SJSA1 (cell line): Measurements from ENCODE around the gene BICDL2. TPM values are rescaled to one million over a fixed set of nuclear protein-coding genes. Genes with fewer than 3 reads are reported as not detected.
"Not testable (repeated sequence)": the region's sequence is repeated elsewhere in the genome, so short reads cannot be mapped to it uniquely, and the experiment has no call there.

Source experiments
- DNase-seq, 2 experiments: peaks; one replicate each; pipeline ENCODE4 v3.0.0-alpha.2; 2015 to 2020; ENCODE audit warnings: low spot score in 2 of 2, low read depth in 1 of 2
- H3K27ac ChIP-seq: fragments of 250-450 bp; sonication (Bioruptor Pico); 2 replicates; pipeline ENCODE4 v1.5.1; 2020; ENCODE audit warnings: mild to moderate bottlenecking, moderate library complexity
- H3K27me3 ChIP-seq: fragments of 250-450 bp; sonication (Bioruptor Pico); replicated peaks from 2 replicates; pipeline ENCODE4 v1.5.1; 2020; ENCODE audit warnings: mild to moderate bottlenecking, moderate library complexity
- H3K36me3 ChIP-seq: fragments of 250-450 bp; sonication (Bioruptor Pico); 2 replicates; pipeline ENCODE4 v1.5.1; 2020; ENCODE audit warnings: mild to moderate bottlenecking
- H3K4me1 ChIP-seq: fragments of 250-450 bp; sonication (Bioruptor Pico); replicated peaks from 2 replicates; pipeline ENCODE4 v1.6.1; 2021; ENCODE audit warnings: mild to moderate bottlenecking
- H3K4me3 ChIP-seq: fragments of 250-450 bp; sonication (Bioruptor Pico); 2 replicates; pipeline ENCODE4 v1.5.1; 2020; ENCODE audit warnings: mild to moderate bottlenecking
- H3K9me3 ChIP-seq: fragments of 250-450 bp; sonication (Bioruptor Pico); replicated peaks from 2 replicates; pipeline ENCODE4 v1.5.1; 2020; ENCODE audit warnings: mild to moderate bottlenecking
- total RNA-seq: library from RNA; depleted of rRNA; stranded (reverse); fragments of >200 nt; shearing (Covaris generic); gene quantifications from 2 replicates; pipeline ENCODE4 v1.2.3, GENCODE V29; 2014; rRNA removed

BICDL2 gene
- total RNA-seq = not detected in 2 replicates

DNA sequence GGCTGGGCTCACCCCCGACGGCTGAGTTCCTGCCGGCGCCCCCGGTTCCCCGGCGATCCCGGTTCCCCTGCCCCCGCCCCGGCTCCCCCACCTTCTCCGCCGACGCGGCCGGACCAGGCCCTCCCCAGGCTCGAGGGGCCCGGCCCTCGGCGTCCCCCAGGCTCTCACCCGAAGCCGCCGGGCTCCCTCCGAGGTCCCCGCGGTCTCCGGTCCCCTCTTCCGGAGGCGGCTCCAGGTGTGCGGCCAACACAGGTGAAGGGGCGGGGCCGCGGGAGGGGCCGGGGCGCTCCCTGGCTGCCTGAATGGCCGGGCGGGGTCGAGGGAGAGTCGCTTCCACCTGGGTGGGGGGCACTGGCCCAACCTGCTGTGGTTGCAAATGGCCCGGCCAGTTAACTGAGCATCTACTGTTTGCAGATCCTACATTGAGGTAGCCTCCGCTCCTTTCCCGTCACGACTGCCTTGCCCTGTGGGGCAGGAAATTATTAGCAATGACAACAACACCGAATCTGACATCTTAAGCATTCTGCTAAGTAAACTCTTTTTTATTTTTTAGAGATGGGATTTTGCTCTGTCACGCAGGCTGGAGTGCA is at the start of gene BICDL2:
Gene BICDL2 (minus strand): TSS at position 219 of the 590 bp plus-strand sequence. CDS start 1,448 bp downstream, outside the sequence.
- Histone ChIP-seq H3K27ac (no peak within 1 kb of the TSS), H3K27me3 (peaks cover 73% of the 10 kb centered on the region), H3K9me3 (no peaks in the 10 kb centered on the region)

DNA sequence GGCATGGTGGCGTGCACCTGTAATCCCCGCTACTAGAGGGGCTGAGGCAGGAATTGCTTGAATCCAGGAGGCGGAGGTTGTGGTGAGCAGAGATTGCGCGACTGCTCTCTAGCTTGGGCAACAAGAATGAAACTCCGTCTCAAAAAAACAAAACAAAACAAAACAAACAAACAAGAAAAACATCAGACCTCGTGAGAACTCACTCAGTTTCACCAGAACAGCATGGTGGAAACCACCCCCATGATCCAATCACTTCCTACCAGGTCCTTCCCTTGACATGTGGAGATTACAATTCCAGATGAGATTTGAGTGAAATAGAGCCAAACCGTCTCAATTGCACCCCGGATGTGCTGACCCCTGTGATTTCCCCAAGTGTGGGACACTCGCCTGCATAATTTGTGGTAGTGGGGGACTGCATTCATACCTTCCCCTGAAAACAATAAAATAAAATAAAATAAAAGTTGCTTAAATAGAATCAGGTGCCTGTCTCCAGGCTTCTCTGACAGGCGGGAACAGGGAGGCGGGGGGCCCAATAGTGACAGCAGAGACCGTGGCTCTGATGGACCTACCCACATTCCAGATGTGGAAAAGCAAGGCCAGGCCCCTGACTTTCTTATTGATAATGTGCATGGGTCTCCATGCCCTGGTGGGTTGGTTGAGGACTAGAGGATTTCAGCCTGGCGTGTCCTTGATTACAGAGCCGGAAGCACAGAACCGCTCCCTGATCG is 49.3 kb upstream of the BICDL2 start:
- Histone ChIP-seq H3K4me3 (no peak overlapping the region), H3K27me3 (0 out of 2 replicates have a peak, but pooled peaks cover 3% of the 10 kb centered on the region), H3K27ac (no peak overlapping the region), H3K4me1 (no peaks in the 10 kb centered on the region), H3K9me3 (no peaks in the 10 kb centered on the region), H3K36me3 (no peaks in the 10 kb centered on the region)
- DNase-seq = no peak

More for the DNA sequence above, at the start of gene BICDL2:
- Histone ChIP-seq H3K36me3 (no peaks in the 10 kb centered on the region), H3K4me3 (no peak within 1 kb of the TSS), H3K4me1 (no peaks in the 10 kb centered on the region)
- DNase-seq = no peak

GRCh38 chr16:3084969-3085670 is 48.4 kb upstream of the BICDL2 start:
- no peak for DNase-seq
- no peak overlapping the region for H3K27ac ChIP-seq
- no peaks in the 10 kb centered on the region for H3K4me1 ChIP-seq
- 0 out of 2 replicates have a peak, but pooled peaks cover 3% of the 10 kb centered on the region for H3K27me3 ChIP-seq
- H3K9me3 ChIP-seq = no peaks in the 10 kb centered on the region
- H3K4me3 ChIP-seq = no peak overlapping the region
- no peaks in the 10 kb centered on the region for H3K36me3 ChIP-seq

DNA sequence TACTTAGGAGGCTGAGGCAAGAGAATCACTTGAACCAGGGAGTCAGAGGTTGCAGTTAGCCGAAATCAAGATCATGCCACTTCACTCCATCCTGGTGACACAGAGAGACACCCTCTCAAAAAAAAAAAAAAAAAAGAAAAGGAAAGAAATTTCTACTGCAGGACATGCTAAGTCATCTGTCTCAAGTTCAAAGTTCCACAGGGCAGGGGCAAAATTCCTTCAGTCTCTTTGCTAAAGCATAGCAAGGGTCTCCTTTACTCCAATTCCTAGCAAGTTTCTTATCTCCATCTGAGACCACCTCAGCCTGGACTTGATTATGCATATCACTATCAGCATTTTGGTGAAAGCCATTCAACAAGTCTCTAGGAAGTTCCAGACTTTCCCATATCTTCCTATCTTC is 47.7 kb upstream of the BICDL2 start:
- Histone ChIP-seq H3K27ac (no peak overlapping the region), H3K9me3 (no peaks in the 10 kb centered on the region), H3K27me3 (0 out of 2 replicates have a peak, but pooled peaks cover 3% of the 10 kb centered on the region), H3K4me1 (no peaks in the 10 kb centered on the region), H3K4me3 (no peak overlapping the region), H3K36me3 (no peaks in the 10 kb centered on the region)
- no peak for DNase-seq

DNA sequence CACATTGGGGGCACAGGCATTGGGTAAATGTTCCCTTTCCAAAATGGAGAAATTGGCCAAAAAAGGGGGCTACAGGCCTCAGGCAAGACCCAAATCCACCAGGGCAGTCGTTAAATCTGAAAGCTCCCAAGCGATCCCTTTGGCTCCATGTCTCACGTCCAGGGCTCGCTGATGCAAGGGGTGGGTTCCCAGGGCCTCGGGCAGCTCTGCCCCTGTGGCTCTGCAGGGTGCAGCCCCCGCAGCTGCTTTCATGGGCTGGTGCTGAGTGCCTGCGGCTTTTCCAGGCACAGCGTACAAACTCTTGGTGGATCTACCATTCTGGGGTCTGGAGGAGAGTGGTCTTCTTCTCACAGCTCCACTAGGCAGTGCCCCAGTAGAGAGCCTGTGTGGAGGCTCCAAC is 46.7 kb upstream of the BICDL2 start:
- H3K27me3 ChIP-seq, H3K27ac ChIP-seq, H3K9me3 ChIP-seq, H3K36me3 ChIP-seq, H3K4me1 ChIP-seq, H3K4me3 ChIP-seq, DNase-seq: not testable (repeated sequence)

GRCh38 chr16:3081957-3082356 is 45.2 kb upstream of the BICDL2 start:
- not testable (repeated sequence) for H3K4me1 ChIP-seq, H3K4me3 ChIP-seq, H3K27ac ChIP-seq, H3K36me3 ChIP-seq, H3K9me3 ChIP-seq, DNase-seq
- H3K27me3 ChIP-seq = peaks cover 15% of the 10 kb centered on the region; the same call in 1 of the 2 replicates

GRCh38 chr16:3080024-3080423 is 43.3 kb upstream of the BICDL2 start:
- Histone ChIP-seq H3K4me3 (no peak overlapping the region), H3K36me3 (no peaks in the 10 kb centered on the region), H3K27me3 (peaks cover 12% of the 10 kb centered on the region; the same call in 1 of the 2 replicates), H3K9me3 (no peaks in the 10 kb centered on the region), H3K4me1 (peaks cover 4% of the 10 kb centered on the region; the same call in 1 of the 2 replicates), H3K27ac (no peak overlapping the region)
- no peak for DNase-seq

DNA sequence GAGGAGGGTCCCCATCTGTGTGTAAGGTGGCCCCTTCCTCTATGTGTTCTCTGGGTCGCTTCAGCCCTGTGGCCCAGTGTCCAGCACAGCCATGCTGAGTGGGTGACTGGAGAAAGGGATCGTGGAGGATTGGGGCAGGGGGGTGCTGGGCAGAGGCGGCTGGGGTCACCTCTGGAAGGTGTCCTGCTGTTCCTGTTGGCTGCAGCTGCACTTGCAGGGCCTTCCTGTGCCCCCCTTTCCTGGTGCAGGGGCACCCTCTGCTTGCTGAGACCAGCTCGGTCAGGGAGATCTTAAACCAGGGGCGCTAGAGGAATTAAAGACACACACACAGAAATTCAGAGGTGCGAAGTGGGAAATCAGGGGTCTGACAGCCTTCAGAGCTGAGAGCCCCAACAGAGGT is 39.8 kb upstream of the BICDL2 start:
- Histone ChIP-seq H3K9me3 (no peaks in the 10 kb centered on the region), H3K27ac (no peak overlapping the region), H3K36me3 (no peaks in the 10 kb centered on the region), H3K4me3 (no peak overlapping the region), H3K4me1 (peaks cover 4% of the 10 kb centered on the region; the same call in 1 of the 2 replicates), H3K27me3 (peaks cover 12% of the 10 kb centered on the region; the same call in 1 of the 2 replicates)
- no peak for DNase-seq

DNA sequence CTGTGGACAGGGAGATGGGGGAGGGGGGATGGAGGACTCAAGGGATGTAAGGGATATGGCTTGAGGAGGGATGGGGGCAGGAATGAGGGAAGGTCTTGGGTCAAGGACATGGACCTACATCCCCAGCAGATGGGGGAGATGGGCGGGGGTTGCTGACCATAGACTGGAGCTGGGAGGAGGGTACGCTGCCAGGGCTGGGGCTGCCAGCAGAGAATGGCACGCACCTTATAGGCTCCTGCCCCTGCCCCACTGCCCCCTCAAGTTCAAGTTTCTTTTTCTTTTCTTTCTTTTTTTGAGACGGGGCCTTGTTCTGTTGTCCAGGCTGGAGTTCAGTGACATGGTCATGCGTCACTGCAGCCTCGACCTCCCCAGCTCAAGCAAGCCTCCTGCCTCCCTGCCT is 39.2 kb upstream of the BICDL2 start:
- not testable (repeated sequence) for H3K9me3 ChIP-seq, DNase-seq, H3K4me1 ChIP-seq, H3K27ac ChIP-seq, H3K4me3 ChIP-seq, H3K36me3 ChIP-seq
- peaks cover 12% of the 10 kb centered on the region; the same call in 1 of the 2 replicates for H3K27me3 ChIP-seq

DNA sequence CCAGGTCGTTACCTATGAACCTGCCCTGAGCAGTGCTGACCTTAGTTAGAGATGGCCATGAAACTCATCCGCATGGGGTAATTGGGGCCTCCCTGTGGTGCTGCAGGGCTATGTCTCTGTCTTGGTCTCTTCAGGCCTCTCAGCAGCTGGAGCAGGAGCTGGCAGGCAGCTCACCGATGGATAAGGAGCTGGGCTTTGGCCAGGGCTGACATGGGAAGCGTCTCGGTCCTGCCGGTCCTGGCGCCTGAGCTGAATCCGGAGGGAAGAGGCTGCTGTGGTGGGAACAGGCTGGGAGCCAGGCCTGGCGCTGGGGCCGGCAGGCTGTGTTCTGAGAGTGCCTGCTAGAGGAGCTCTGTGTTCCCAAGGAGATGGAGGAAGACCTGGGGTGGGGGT is 38.8 kb upstream of the BICDL2 start:
- H3K9me3 ChIP-seq = no peaks in the 10 kb centered on the region
- H3K27me3 ChIP-seq = peaks cover 12% of the 10 kb centered on the region; the same call in 1 of the 2 replicates
- H3K4me1 ChIP-seq = peaks cover 4% of the 10 kb centered on the region; the same call in 1 of the 2 replicates
- DNase-seq = no peak
- no peak overlapping the region for H3K4me3 ChIP-seq
- no peaks in the 10 kb centered on the region for H3K36me3 ChIP-seq
- H3K27ac ChIP-seq = no peak overlapping the region

- no peak overlapping the region for H3K27ac ChIP-seq
- no peak overlapping the region for H3K4me3 ChIP-seq
- peaks cover 4% of the 10 kb centered on the region; the same call in 1 of the 2 replicates for H3K4me1 ChIP-seq
- no peak for DNase-seq
- no peaks in the 10 kb centered on the region for H3K9me3 ChIP-seq
- H3K36me3 ChIP-seq = no peaks in the 10 kb centered on the region
- peaks cover 12% of the 10 kb centered on the region; the same call in 1 of the 2 replicates for H3K27me3 ChIP-seq
Measured at GRCh38 chr16:3074860-3075522, 38.2 kb upstream of the BICDL2 start.

DNA sequence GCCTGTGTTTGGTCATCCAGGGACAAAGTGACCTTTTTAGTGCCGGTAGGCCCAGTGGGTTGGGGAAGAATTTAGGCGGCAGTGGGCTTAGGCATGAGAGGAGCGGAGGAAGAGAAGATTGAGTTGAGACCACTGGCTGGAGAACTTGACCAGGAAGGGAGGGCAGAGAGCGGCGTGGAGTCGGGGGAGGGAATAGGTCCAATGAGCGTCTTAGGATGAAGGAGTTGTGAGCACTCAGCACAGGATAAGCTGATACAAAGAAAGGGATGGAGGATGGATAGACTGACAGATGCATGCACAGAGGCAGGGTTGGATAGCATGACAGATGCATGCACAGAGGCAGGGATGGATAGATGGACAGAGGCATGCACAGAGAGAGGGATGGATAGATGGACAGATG is 36.7 kb upstream of the BICDL2 start:
- no peak for DNase-seq
- H3K27me3 ChIP-seq = peaks cover 7% of the 10 kb centered on the region; the same call in 1 of the 2 replicates
- H3K36me3 ChIP-seq = 0 out of 2 replicates have a peak, but pooled peaks cover 2% of the 10 kb centered on the region
- H3K4me3 ChIP-seq = no peak overlapping the region
- no peak overlapping the region for H3K27ac ChIP-seq
- peaks cover 4% of the 10 kb centered on the region; the same call in 1 of the 2 replicates for H3K4me1 ChIP-seq
- no peaks in the 10 kb centered on the region for H3K9me3 ChIP-seq

GRCh38 chr16:3072576-3073263 is 36.0 kb upstream of the BICDL2 start:
- H3K4me1 ChIP-seq, H3K36me3 ChIP-seq, DNase-seq, H3K4me3 ChIP-seq, H3K27ac ChIP-seq, H3K9me3 ChIP-seq, H3K27me3 ChIP-seq: not testable (repeated sequence)
